Activated naive CD8-positive, alpha-beta T cell treated with anti-CD3 and anti-CD28 coated beads, Interleukin-2, amount 50 U/mL, for 24 hours (primary cell): ENCODE data around the gene SORCS2.

Experiments
- ATAC-seq: fragments of 150-1000 bp; cut with Tn5 transposase; one replicate; pipeline ENCODE4 v1.10.0; 2021
- DNase-seq: peaks from one replicate; pipeline ENCODE4 v3.0.0; 2021
- H3K27ac Mint-ChIP-seq: one replicate; pipeline ENCODE4 v1.8.0; 2021; ENCODE audit warnings: mild to moderate bottlenecking, mixed read lengths
- H3K27me3 Mint-ChIP-seq: one replicate; pipeline ENCODE4 v1.8.0; 2021; ENCODE audit warnings: mixed read lengths
- H3K36me3 Mint-ChIP-seq: one replicate; pipeline ENCODE4 v1.8.0; 2021; ENCODE audit warnings: low read depth, mixed read lengths
- H3K4me1 Mint-ChIP-seq: one replicate; pipeline ENCODE4 v1.8.0; 2021; ENCODE audit warnings: mixed read lengths
- H3K4me3 Mint-ChIP-seq: one replicate; pipeline ENCODE4 v1.8.0; 2021; ENCODE audit warnings: mild to moderate bottlenecking, moderate library complexity, mixed read lengths
- H3K9me3 Mint-ChIP-seq: one replicate; pipeline ENCODE4 v1.8.0; 2021; ENCODE audit warnings: mixed read lengths

The SORCS2 gene

GRCh38 chr4:7738458-7739076 lies 546.2 kb downstream of the SORCS2 start:
- no peak overlapping the region for H3K27ac Mint-ChIP-seq
- no peaks in the 10 kb centered on the region for H3K4me1 Mint-ChIP-seq
- no peak overlapping the region for H3K4me3 Mint-ChIP-seq
- ATAC-seq = no peak
- no peak for DNase-seq
- H3K36me3 Mint-ChIP-seq = no peaks in the 10 kb centered on the region
- no peaks in the 10 kb centered on the region for H3K9me3 Mint-ChIP-seq
- no peaks in the 10 kb centered on the region for H3K27me3 Mint-ChIP-seq

DNA sequence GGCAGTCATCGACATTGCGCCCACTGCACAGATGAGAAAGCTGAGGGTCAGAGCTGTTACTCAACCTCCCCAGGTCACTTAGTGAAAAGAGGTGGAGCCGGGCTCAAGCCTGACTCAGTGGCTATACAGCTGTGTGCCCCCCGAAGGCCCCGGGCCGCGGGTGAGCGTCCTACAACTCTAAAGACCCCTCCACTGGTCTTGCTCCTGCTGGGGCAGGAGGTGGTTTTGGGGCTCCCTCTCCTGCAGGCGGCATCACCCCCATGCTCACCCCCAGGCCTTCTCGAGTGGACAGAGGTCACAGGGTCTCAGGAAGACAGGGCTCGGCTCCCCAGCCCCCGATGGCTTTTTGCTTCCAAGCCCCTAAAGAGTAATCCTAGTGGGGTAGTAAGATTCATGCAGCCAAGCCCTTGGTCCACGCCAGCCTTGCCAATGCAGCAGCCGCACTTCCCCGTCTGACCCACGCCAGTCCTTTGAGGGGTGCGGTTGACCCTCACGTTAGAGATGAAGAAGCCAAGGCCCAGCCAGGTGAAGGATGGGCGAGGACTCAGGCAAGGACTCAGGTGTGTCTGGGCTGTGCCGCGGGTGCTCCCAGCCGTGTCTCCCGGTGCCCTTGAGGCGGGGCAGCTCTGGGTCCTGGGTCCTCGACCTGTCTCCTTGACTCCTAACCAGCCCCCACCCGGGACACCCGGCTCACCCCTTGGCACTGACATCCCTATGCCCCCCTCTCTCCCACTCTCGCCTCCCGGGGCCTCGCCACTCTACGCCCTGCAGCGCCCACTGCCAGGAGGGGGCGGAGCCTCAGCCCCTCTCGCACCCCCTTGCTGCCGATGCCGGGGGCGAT lies 547.0 kb downstream of the SORCS2 start:
- H3K36me3 Mint-ChIP-seq = no peaks in the 10 kb centered on the region
- ATAC-seq = no peak

DNA sequence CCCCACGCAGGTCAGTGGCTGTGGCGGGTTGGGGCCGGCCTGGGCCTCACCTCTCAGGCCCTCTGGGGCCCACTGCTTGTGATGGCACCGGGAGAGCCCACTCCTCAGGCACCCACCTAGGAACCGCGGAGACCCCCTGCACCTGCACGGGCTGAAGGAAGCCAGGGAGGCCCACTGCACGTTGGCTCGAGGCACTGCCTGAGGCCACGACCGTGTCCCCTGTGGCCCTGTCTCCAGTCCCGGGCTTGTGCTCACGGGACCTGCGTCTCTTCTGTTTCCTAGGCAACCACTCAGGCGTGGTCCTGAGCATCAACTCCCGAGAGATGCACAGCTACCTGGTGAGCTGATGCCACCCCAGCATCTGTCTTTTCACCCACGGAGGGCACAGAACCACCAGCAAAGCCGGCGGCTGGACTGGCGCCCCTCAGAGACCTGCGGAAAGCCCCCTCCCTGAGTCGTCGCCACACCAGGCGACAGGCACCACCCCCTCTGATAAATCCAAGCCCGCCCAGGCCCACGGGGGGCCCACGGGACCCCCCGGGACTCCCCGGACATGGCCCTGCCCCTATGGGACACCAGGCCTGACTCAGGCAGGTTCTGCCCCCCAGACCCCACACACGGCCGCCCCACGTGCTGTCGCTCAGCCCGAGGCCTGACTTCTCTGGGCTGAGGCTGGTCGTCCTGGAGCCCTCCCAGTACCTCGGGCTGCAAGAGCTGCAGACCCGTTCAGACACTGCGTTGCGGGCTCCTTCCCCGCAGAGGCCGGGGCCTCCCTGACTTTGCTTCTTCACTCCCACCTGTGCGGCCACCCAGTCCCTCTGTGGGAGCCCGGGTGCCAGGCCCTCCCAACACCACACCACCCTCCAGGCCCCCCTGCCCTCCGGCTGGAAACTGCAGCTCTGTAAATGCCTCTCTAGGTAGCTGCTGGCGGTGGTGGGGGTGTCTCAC lies 547.9 kb downstream of the SORCS2 start:
- DNase-seq (no peak), ATAC-seq (no peak)
- no peaks in the 10 kb centered on the region for H3K9me3 Mint-ChIP-seq
- no peaks in the 10 kb centered on the region for H3K27me3 Mint-ChIP-seq
- no peak overlapping the region for H3K4me3 Mint-ChIP-seq
- H3K4me1 Mint-ChIP-seq = no peaks in the 10 kb centered on the region
- H3K27ac Mint-ChIP-seq = no peak overlapping the region
- H3K36me3 Mint-ChIP-seq = no peaks in the 10 kb centered on the region

More for the DNA sequence above, 547.0 kb downstream of the SORCS2 start:
- Mint-ChIP-seq H3K4me1 (no peaks in the 10 kb centered on the region), H3K4me3 (no peak overlapping the region), H3K27me3 (no peaks in the 10 kb centered on the region), H3K9me3 (no peaks in the 10 kb centered on the region), H3K27ac (no peak overlapping the region)
- no peak for DNase-seq

- Mint-ChIP-seq H3K27me3 (no peaks in the 10 kb centered on the region), H3K36me3 (no peaks in the 10 kb centered on the region), H3K4me1 (no peaks in the 10 kb centered on the region), H3K4me3 (no peak overlapping the region), H3K27ac (no peak overlapping the region), H3K9me3 (no peaks in the 10 kb centered on the region)
- DNase-seq (no peak), ATAC-seq (no peak)
Measured at GRCh38 chr4:7740866-7741525, 548.7 kb downstream of the SORCS2 start.

DNA sequence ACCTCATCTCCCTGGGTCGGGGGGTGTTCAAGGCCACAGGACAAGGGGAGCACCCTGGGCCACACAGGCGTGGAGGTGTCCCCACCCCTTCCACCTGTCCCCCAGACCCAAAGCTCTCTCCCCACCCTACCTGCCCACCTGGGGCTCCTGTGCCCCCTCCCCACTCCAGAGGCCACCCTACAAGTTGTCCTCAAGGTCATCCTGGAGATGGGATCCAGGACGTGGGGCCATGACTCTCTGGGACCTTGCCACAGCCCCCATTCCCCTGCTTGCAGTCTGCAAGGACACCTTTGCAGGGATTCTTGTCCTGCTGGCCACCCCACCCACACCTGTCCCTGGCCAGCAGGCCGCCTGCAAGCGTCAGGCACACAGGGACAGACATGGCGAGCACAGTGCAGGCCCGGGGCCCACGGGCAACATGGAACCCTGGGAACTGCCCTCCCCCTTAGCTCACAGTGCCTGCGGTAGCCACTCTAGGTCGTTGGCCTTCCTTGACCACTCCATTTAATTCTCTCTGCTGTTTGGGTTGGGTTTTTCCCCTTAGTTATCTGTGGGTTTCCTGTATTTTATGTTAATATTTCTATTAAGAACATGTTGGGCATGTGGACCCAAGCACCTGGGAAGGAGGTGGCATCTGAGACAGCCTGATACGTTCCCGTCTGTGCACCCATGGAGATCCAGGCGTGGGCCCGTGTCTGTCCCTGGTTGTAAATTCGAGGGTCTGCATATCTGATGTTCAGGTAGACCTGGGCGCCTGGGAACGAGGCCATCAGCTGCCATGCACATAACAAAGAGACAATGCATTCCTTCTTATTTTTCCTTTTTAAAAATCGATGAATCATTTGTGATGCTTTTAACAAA lies 549.8 kb downstream of the SORCS2 start:
- H3K27me3 Mint-ChIP-seq = no peaks in the 10 kb centered on the region
- no peak overlapping the region for H3K27ac Mint-ChIP-seq
- ATAC-seq (no peak), DNase-seq (no peak)
- no peak overlapping the region for H3K4me3 Mint-ChIP-seq
- no peaks in the 10 kb centered on the region for H3K4me1 Mint-ChIP-seq
- H3K36me3 Mint-ChIP-seq = no peaks in the 10 kb centered on the region
- no peaks in the 10 kb centered on the region for H3K9me3 Mint-ChIP-seq

DNA sequence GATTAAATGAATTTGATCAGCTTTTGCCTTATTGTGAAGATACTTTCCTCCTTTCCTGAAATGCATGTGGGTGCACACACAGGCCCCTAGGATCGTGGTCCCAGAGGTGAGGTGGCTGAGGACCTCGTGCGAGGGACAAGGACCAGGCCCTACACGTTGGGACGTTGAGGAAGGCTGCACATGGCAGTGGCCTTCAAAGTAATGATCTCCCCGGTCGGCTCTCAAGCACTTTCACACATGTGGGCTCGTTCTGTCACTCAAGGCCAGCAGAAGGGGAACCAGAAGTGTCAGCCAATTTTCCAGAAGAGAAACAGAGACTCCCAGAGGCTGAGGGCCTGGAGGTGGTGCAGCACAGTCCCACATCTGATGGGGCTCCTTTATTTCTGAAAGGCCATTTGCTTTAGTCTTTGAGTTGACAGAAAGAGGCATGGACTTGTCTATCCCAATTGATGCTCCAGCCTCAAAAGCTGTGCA lies 550.5 kb downstream of the SORCS2 start:
- H3K4me3 Mint-ChIP-seq = no peak overlapping the region
- H3K36me3 Mint-ChIP-seq = no peaks in the 10 kb centered on the region
- H3K9me3 Mint-ChIP-seq = no peaks in the 10 kb centered on the region
- H3K4me1 Mint-ChIP-seq = no peaks in the 10 kb centered on the region
- H3K27ac Mint-ChIP-seq = no peak overlapping the region
- no peak for ATAC-seq
- no peaks in the 10 kb centered on the region for H3K27me3 Mint-ChIP-seq
- no peak for DNase-seq

DNA sequence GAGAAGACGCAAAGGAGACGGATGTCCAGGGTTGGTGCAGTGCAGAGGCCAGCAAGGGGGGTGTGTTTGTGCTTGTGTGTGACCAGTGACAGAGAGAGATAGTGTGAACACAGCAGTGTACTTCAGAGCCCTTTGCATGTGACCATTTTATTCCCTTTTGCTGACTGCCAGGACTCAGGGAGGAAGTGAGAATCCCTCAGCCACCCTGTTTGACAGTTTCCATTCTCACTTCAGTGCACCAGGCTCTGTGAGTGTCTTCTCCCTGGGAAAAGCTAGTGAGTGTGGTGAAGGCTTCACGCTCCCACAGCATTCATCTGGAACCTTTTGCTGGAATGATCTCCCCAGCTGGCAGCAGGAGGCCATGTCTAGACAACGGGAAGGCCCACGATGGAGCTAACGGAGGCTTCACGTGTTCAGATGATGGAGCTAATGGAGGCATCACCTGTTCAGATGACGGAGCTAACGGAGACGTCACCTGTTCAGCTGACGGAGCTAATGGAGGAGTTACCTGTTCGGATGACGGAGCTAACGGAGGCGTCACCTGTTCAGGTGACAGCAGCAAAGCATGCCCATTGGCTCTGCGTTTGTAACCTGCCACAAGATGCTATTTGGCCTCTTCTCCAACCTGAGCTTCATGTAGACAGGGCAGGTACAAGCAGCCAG lies 551.9 kb downstream of the SORCS2 start:
- Mint-ChIP-seq H3K27ac (no peak overlapping the region), H3K4me3 (no peak overlapping the region), H3K4me1 (peaks cover 2% of the 10 kb centered on the region), H3K36me3 (no peaks in the 10 kb centered on the region), H3K9me3 (no peaks in the 10 kb centered on the region), H3K27me3 (no peaks in the 10 kb centered on the region)
- no peak for DNase-seq
- ATAC-seq = no peak

DNA sequence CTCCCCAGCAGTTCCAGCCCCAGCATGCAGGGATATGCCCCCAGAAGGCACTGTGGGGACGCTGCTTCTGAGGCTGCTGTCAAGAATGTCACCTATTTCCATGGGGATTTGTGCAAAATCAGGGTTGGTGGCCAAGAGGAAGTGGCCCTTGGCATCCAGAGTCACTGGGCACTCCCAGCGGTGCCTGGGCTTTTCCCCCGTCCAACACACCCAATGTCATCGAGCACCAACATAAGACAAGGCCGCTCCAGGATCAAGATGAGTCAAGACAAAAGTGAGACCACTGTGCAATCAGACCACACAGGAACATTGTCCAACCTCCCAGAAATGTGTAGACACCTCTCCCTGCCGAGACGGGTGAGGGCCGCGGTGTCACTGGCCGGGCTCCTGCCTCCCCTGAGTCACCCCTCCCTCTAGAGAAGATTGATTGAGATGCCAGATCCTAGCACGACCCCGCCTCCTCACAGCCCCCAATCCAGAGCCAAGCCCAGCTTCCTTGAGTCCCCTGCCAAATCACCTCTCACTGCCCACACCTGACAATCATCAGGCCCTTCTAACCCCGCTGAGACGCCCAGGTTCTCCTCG lies 553.1 kb downstream of the SORCS2 start:
- Mint-ChIP-seq H3K4me1 (peaks cover 11% of the 10 kb centered on the region), H3K4me3 (no peak overlapping the region), H3K36me3 (no peaks in the 10 kb centered on the region), H3K27ac (no peak overlapping the region), H3K27me3 (no peaks in the 10 kb centered on the region), H3K9me3 (no peaks in the 10 kb centered on the region)
- DNase-seq (no peak), ATAC-seq (no peak)

DNA sequence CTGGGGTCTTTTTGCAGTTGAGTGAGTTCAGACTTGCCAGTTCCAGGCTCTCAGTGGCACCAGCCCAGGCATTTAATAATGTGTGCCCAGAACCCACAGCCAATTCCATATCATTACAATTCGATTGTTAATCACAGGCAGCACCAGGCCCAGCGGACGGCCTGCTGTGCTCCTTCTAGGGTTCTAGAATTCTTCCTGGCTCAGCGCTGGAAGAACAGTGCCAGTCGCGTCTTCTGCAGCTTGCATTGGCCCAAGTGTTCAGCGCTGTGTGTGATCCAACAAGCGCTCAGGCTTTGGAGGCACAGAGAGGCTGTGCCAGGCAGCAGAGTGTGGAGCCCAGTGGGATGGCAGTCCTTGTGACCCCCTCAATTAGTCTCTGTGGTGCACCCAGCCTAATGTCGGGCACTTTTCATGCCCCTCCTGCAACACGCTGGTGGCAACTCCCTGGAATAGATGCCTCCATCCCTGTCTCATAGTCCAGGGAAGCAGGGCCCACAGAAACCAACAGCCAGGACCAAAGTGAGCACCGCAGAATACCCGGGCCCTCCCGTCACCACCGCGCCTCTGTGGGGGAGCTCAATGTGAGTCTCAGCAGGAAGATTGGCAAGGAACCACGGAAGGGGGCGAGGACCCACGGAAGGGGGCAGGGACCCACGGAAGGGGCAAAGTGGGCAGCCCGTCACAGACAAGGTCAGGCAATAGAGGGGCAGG lies 554.2 kb downstream of the SORCS2 start:
- no peak for ATAC-seq
- Mint-ChIP-seq H3K27me3 (no peaks in the 10 kb centered on the region), H3K4me1 (peaks cover 11% of the 10 kb centered on the region), H3K27ac (no peak overlapping the region), H3K36me3 (no peaks in the 10 kb centered on the region), H3K4me3 (no peak overlapping the region), H3K9me3 (no peaks in the 10 kb centered on the region)
- DNase-seq = no peak

GRCh38 chr4:7747062-7747385 lies 554.7 kb downstream of the SORCS2 start:
- H3K4me1 Mint-ChIP-seq = peaks cover 11% of the 10 kb centered on the region
- H3K27ac Mint-ChIP-seq = no peak overlapping the region
- H3K9me3 Mint-ChIP-seq = no peaks in the 10 kb centered on the region
- DNase-seq (no peak), ATAC-seq (no peak)
- H3K4me3 Mint-ChIP-seq = no peak overlapping the region
- H3K27me3 Mint-ChIP-seq = no peaks in the 10 kb centered on the region
- H3K36me3 Mint-ChIP-seq = no peaks in the 10 kb centered on the region

DNA sequence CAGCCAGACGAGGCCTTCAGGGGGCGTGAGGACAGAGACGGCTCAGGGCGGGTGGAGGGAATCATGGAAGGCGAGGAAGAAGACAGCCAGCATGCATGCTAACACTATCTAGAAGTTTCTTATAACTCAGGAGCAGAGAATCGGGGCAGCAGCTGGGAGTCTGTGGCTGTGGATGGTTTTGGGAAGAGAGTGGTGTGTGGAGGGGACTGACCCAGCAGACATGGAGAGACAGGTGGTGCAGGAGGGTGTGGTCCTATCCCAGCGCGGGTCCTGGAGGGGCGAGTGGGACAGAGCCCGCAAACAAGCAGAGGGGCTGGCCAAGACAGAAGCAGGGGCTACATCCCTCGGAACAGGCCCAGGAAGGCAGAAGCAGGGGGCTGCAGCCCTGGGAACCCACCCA lies 555.2 kb downstream of the SORCS2 start:
- no peak overlapping the region for H3K4me3 Mint-ChIP-seq
- H3K36me3 Mint-ChIP-seq = no peaks in the 10 kb centered on the region
- no peaks in the 10 kb centered on the region for H3K9me3 Mint-ChIP-seq
- no peak overlapping the region for H3K27ac Mint-ChIP-seq
- peaks cover 11% of the 10 kb centered on the region for H3K4me1 Mint-ChIP-seq
- no peaks in the 10 kb centered on the region for H3K27me3 Mint-ChIP-seq
- no peak for DNase-seq
- no peak for ATAC-seq

DNA sequence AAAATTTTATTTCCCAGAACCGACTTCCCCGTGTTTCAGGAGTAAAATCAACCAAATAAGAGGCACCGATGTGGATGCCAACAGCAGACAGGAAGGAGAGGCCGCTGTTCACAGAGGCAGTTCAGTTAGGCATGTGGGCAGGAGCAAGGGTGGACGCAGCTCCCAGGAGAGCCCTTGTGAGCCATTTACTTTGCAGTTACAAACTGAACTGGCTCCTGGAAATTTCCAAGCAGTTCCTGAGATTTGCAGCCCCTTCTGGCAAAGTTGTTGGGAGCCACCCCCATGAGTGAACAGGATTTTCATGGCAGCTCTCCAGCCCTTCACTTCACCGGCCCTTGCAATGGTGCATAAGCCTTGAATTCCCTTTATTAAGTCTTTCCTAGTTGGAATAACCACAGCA lies 558.2 kb downstream of the SORCS2 start:
- no peak for ATAC-seq
- H3K36me3 Mint-ChIP-seq = no peaks in the 10 kb centered on the region
- no peak for DNase-seq
- H3K27me3 Mint-ChIP-seq = no peaks in the 10 kb centered on the region
- H3K4me3 Mint-ChIP-seq = no peak overlapping the region
- no peaks in the 10 kb centered on the region for H3K9me3 Mint-ChIP-seq
- H3K4me1 Mint-ChIP-seq = peaks cover 11% of the 10 kb centered on the region
- no peak overlapping the region for H3K27ac Mint-ChIP-seq
